Suppressor macrophage treated with lipopolysaccharide for 4 hours (primary cell): ENCODE data around the gene NCAM2.
A peak's percentile ranks its signal among the peaks of the same experiment; 100 is the strongest.

ENCODE experiments used
- DNase-seq: peaks from one replicate; pipeline ENCODE4 v3.0.0-alpha.2; 2020

Gene NCAM2

DNA sequence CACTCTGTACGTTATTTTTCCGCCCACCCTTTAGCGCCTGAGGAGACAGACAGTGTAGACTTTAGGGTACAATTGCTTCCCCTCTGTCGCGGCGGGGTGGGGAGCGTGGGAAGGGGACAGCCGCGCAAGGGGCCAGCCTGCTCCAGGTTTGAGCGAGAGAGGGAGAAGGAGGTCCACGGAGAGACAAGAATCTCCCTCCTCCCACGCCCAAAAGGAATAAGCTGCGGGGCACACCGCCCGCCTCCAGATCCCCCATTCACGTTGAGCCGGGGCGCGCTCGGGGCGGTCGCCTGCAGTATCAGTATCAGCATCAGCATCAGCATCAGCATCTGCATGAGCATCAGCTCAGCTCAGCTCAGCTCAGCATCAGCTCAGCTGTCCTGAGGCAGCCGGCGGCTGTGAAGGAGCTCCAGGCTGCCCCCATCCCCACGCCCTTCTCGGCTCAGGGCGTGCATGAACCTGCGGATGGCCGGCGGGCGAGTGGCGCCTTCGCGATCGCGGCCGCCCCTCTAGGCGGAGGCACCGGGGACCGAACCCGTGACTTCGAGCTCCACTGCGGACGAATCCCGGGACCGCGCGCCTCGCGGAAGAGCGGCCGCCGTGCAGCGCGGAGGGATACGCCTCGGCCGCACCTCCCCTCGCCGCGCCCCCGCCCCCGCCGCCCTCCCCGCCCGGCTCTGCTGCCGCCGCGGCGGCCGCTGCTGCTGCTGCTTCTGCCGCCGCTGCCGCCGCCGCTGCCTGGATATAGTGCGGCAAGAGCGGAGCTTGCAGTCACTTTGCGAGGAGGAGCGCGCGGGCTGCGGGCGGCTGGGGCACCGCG, at the start of gene NCAM2:
Gene NCAM2, plus strand, starts transcription at position 774 of the 820 bp plus-strand sequence.
- DNase-seq: peak; percentile 75

DNA sequence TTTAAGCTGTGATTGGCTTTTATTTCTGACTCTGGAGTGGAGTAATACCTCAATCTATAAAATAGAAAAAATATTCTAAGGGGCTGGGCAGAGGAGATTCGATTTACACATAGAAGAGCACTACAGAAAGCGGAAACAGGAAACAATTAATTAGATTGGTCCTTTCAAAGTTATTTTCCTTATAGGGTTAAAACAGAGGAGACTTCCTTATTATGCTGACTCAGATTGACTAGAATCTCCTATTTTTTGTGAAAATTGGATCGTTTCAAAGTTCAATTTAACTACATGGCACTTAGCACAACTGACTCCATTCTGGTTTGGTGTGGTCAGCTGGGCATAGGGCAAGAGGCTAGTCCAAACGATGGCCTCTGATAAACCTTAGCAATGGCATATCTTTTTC, 48.3 kb upstream of the NCAM2 start:
- no peak for DNase-seq

DNA sequence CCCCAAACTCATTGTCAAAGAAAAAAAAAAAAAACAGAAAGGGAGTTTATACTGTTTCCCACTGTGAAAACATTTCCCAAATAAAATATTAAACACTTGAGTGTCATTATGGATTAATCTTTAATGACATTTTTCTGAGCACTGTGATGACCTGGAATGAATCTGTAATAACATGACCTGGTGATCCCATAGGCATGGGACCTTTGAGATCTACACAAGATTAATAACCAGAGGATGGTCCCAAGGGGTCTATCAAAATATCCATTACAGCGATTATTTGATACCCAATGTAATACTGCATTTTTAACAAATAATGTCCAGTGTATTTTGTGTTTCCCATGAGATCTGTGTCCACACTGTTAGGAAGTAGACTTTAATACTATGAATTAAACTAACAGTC, 32.4 kb upstream of the NCAM2 start:
- no peak for DNase-seq

DNA sequence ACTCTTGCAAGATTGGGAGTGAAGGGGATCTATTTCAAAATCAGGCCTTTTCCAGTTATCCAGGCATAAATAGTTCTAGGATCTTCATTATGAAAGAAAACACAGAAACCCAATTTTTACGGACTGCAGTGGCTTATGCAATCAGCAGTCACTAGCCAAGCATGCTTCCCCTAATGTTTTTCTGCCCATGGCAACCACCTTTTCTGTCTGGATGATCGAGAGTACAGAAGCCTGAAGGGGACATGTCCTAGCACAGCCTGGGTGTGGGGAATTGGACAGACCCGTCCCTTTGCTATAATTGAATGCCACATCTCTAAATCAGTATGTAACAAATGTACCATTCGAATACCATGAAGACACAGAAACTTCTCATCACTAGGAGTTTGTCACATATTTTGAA, 29.8 kb upstream of the NCAM2 start:
- DNase-seq: no peak

DNA sequence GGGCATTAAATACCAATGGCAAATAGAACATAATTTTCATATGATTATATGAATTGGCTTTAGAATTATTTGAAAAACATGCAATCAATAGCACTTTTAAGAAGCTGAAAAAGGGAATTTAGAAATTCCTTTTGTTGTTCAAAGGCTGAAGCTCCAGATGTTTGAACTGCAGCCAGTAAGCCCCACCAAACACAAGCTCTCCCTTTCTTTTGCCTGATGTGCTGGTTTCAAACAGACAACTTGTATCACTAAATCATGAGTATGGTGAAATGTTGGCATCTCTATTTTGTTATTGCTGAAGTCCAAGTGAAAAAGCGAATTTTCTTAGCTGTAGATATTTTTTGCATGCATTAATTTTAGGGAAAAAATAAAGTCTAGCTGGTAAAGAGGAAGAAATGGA, 27.5 kb upstream of the NCAM2 start:
- DNase-seq: no peak

- peak; percentile 59 for DNase-seq
These were observed 26.8 kb upstream of the NCAM2 start for GRCh38 chr21:20971296-20971921.

DNA sequence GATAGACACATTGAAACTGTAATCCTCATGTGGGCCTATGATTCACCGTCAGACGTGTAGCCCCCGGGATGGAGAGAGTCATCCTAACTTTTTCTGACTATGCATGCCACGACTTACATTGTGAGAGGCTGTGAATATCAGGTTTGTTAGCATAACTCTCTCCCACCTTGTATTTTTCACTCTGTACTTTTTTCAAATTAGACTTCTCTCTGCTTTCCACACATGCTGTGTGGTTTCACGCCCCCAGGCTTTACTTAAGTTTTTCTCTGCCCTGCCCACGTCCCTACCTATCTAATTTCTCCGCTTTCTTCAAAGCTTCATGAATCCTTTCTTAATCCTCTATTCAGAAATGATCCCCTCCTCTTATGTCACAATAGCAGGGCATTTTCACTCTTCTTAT, 3.4 kb upstream of the NCAM2 start:
- DNase-seq: no peak

GRCh38 chr21:20996421-20997310, 1.5 kb upstream of the NCAM2 start:
- DNase-seq: no peak

DNA sequence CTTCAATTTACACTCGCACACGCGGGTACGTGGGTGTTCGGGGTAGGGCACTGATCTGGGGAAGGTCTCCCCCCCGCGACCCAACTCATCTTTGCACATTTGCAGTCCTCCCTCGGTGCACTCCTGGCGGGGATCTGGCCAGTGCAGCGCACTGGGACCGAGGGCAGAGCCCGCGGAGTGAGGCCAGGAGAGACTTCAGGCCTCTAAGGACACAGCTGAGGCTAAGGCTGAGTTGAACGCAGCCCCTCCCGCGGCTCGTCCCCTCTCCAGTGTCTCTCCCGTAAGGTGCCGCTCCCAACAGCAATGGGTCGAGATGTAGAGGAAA, 936 bp upstream of the NCAM2 start:
- DNase-seq: no peak

GRCh38 chr21:20998456-20998789, 214 bp downstream of the NCAM2 start:
- DNase-seq: no peak

DNA sequence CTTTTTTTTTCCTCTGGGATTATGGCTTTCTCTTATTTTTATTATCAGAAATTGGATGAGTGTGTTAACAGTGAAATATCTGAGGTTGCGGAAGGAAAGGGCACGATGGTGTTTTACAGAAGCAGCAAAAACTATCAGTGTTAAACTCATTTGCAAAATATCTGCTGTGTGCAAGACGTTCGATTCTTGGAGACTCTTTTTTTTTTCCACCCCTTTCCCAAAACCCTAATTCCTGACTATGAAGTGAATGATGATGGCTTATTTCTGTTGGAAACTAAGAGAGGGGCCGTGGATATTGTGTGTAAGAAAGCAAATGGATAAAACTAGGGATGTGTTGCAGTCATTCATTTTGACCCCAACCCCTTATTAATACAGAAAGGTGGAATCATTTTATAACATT, 677 bp downstream of the NCAM2 start:
- DNase-seq: no peak

DNA sequence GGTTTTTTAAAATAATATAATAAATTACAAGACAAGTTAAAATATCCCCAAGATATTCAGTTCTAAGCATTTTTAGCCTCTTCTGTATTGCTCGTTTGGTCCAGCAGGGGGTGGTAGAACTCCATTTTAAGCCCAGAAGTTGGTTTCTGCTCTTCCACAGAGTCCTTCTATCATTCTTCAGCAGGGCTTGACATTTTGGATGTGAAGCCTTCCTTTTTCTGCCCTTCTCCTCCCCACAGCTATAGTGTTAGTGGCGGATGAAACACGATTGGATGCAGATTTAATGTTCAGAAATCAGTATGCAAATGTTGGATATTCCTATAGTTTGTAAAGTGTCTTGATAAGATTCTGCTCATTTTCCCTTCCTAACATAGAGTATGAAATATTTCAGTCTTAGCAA, 1.4 kb downstream of the NCAM2 start:
- peak; percentile 60 for DNase-seq

GRCh38 chr21:21000591-21001175, 2.5 kb downstream of the NCAM2 start:
- DNase-seq: no peak

DNA sequence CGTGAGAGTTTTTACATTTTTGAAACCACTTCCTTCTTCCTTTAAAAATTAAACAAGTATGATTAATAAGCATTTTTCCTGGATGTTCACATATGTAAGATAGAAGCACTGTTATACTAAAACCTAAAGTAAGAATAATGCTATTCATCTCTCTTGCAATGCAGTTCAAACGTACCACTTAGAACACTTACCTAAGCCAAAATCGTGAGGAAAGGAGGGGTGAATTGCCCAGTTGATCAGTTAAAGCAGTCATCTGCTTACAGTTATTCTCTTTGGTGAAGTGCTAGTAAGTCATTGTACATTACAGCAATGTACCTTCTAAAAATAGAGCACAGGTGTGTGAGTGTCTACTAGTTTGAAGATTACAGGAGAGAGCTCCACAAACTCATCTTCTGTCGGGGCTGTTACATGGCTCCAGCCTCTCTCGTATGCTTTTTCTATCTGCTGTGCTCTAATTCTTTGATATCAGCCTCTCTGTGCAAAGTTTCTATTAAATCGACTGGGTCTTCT, 3.4 kb downstream of the NCAM2 start:
- no peak for DNase-seq

DNA sequence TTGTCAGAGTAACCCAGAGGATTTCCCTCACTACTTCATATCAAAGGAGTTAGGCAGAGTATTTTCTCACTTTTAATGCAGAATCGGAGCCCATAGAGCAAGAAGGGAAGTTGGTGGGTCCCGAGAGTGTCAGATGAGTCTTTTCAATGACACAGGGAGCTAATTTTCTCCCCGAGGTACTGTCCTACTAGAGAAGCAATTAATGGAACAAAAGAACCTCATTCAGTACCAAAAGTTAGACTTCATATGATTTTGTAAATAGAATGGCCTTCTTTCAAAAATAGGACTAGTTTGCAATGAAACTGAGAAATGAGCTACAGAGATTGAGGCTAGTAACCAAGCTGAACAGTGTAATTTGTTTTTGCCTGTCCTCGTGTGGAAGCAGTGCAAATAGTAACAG, 3.9 kb downstream of the NCAM2 start:
- DNase-seq: no peak

GRCh38 chr21:21003701-21004100, 5.5 kb downstream of the NCAM2 start:
- peak; percentile 67 for DNase-seq

DNA sequence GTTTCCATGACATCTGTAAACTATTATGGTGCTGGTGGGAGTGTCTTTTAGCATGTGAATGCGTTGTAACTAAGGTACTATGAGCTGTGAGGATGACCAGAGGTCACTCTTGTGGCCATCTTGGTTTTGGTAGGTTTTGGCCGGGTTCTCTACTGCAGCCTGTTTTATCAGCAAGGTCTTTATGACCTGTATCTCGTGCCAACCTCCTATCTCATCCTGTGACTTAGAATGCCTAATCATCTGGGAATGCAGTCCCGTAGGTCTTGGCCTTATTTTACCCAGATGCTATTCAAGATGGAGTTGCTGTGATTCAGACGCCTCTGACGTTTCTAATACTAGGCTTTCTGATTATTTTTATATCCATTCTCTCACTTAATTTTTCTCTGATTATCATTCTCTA, 9.4 kb downstream of the NCAM2 start:
- no peak for DNase-seq

GRCh38 chr21:21010228-21010627, 12.0 kb downstream of the NCAM2 start:
- no peak for DNase-seq

GRCh38 chr21:21010698-21011097, 12.5 kb downstream of the NCAM2 start:
- no peak for DNase-seq

DNA sequence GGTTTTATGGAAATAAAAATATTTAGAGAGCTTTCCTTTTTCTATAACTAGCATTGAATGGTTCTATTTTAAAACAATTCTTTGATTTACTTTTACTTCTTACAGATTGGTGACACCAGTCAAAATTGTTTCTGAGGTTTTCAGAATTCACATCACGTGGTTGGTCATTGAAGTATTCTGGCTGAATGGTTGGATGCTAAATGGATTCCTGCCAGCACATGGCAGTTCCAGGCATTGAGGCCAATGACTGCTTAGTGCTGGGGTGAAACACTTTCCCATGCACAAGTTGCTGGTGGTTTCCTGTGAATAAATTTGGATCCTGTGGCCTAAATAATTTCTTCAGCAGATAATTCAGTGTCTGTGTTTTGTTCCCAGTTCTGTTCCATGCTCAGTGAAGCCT, 20.6 kb downstream of the NCAM2 start:
- no peak for DNase-seq

DNA sequence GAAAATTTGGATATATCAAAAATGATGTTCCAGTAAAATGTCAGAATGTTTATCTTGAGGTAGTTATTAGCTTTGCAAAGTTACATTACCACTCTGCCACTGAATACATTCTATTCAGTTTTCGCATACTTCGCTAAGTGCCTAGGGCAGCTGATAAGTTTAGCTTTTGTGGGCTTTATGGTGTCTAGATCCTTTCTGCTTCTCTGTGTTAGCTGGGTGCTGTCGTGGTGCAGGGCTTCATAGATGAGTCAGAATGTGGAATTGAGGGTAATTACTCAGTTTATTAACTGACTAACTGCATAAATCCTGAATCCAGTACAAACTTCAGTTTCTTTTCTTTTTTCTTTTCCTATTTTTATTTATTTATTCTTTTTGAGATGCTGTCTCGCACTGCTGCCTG, 21.5 kb downstream of the NCAM2 start:
- no peak for DNase-seq

GRCh38 chr21:21025742-21026141, 27.5 kb downstream of the NCAM2 start:
- no peak for DNase-seq

DNA sequence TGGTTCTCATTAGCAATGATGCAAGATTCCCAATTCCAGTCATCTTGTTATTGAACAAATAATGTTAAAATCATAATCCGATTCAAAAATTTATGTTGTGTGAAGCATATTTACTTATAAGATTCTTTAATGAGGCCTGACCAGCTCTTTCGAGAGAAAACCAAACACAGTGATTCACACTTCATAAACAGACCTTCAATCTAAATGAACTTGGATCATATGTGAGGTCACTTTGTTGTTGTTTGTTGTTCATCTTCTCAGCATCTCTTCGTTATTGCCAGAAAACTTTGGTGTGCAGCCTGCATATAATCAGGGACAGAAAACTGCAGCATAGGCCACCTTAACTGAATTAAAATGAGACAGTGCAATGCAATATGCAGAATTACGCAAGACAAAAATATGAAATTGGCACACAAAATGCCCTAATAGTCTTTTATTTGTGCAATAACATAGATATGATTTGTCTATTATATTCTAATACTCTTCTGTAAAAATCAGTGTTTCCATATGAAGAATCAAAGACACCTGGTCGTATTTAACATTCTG, 30.1 kb downstream of the NCAM2 start:
- no peak for DNase-seq
